ENCODE measurements around the gene PGAP6. TPM values are rescaled to one million over a fixed set of nuclear protein-coding genes. Genes with fewer than 3 reads are reported as not detected.
"Not testable (repeated sequence)": the region's sequence is repeated elsewhere in the genome, so short reads cannot be mapped to it uniquely, and the experiment has no call there.

Gene PGAP6
- total and polyA plus RNA-seq, 4 donors, result 38.0 to 100.0 (median 68.1) TPM

GRCh38 chr16:379961-380761, 1.6 kb downstream of the PGAP6 start:
- no peak for TF ChIP-seq CTCF (IDR thresholded peaks at IDR 0.05; ENCODE audit: control extremely low read depth, extremely low read depth)
- peaks cover 0 to 24% (median 3%) of the 10 kb centered on the region in 4 donors for H3K36me3 ChIP-seq (ENCODE audit: control insufficient read depth in 4 of 4, insufficient read depth in 4 of 4, low read length in 4 of 4)
- ATAC-seq (ENCODE audit: insufficient read depth, low FRiP score), result no peak
- no peak overlapping the region for H3K9ac ChIP-seq (ENCODE audit: insufficient read depth in 1 of 2, low read length in 2 of 2)
- peaks cover 0 to 23% (median 4%) of the 10 kb centered on the region in 5 donors for H3K4me1 ChIP-seq (ENCODE audit: control insufficient read depth in 5 of 5, insufficient read depth in 5 of 5, low read length in 5 of 5)
- no peaks in the 10 kb centered on the region for H3K9me3 ChIP-seq (ENCODE audit: control insufficient read depth in 4 of 4, insufficient read depth in 3 of 4, low read length in 3 of 4)
- peak overlapping the region in 1 of 2 donors; percentile 67 for H3K27ac ChIP-seq (ENCODE audit: low read depth in 1 of 2, low read length in 1 of 2)
- no peaks in the 10 kb centered on the region for H3K27me3 ChIP-seq (ENCODE audit: control insufficient read depth in 3 of 3, insufficient read depth in 3 of 3, low read length in 2 of 3)
- DNase-seq, result no peak
- no peak overlapping the region for H3K4me3 ChIP-seq
- WGBS, 2 donors, result 78 to 80% methylated on average over 27 of the region's 27 CpGs

GRCh38 chr16:379183-379960, 2.4 kb downstream of the PGAP6 start:
- no peaks in the 10 kb centered on the region for H3K27me3 ChIP-seq (ENCODE audit: control insufficient read depth in 3 of 3, insufficient read depth in 3 of 3, low read length in 2 of 3)
- H3K36me3 ChIP-seq (ENCODE audit: control insufficient read depth in 4 of 4, insufficient read depth in 4 of 4, low read length in 4 of 4), result peaks cover 0 to 32% (median 3%) of the 10 kb centered on the region in 4 donors
- peaks cover 0 to 23% (median 4%) of the 10 kb centered on the region in 5 donors for H3K4me1 ChIP-seq (ENCODE audit: control insufficient read depth in 5 of 5, insufficient read depth in 5 of 5, low read length in 5 of 5)
- 68 to 88% methylated on average over 14 to 16 of the region's 16 CpGs for WGBS, 2 donors
- no peaks in the 10 kb centered on the region for H3K9me3 ChIP-seq (ENCODE audit: control insufficient read depth in 4 of 4, insufficient read depth in 3 of 4, low read length in 3 of 4)
- peak; percentile 60 to 85 (median 82) for DNase-seq
- no peak overlapping the region for H3K4me3 ChIP-seq
- H3K27ac ChIP-seq (ENCODE audit: low read depth in 1 of 2, low read length in 1 of 2), result peak overlapping the region in 1 of 2 donors; percentile 67
- peak; percentile 51 for ATAC-seq (ENCODE audit: insufficient read depth, low FRiP score)
- no peak overlapping the region for H3K9ac ChIP-seq (ENCODE audit: insufficient read depth in 1 of 2, low read length in 2 of 2)
- no peak for TF ChIP-seq CTCF (IDR thresholded peaks at IDR 0.05; ENCODE audit: control extremely low read depth, extremely low read depth)

- TF ChIP-seq CTCF (IDR thresholded peaks at IDR 0.05; ENCODE audit: control extremely low read depth, extremely low read depth), result no peak
- peaks cover 0 to 23% (median 4%) of the 10 kb centered on the region in 5 donors for H3K4me1 ChIP-seq (ENCODE audit: control insufficient read depth in 5 of 5, insufficient read depth in 5 of 5, low read length in 5 of 5)
- H3K4me3 ChIP-seq, result no peak overlapping the region
- ATAC-seq (ENCODE audit: insufficient read depth, low FRiP score), result no peak
- H3K27ac ChIP-seq (ENCODE audit: low read depth in 1 of 2, low read length in 1 of 2), result no peak overlapping the region
- DNase-seq, result no peak
- no peaks in the 10 kb centered on the region for H3K27me3 ChIP-seq (ENCODE audit: control insufficient read depth in 3 of 3, insufficient read depth in 3 of 3, low read length in 2 of 3)
- WGBS, 2 donors, result 68 to 84% methylated on average over 14 of the region's 14 CpGs
- no peaks in the 10 kb centered on the region for H3K9me3 ChIP-seq (ENCODE audit: control insufficient read depth in 4 of 4, insufficient read depth in 3 of 4, low read length in 3 of 4)
- H3K36me3 ChIP-seq (ENCODE audit: control insufficient read depth in 4 of 4, insufficient read depth in 4 of 4, low read length in 4 of 4), result peaks cover 0 to 37% (median 3%) of the 10 kb centered on the region in 4 donors
- H3K9ac ChIP-seq (ENCODE audit: insufficient read depth in 1 of 2, low read length in 2 of 2), result no peak overlapping the region
Observed at GRCh38 chr16:378821-379182, 3.0 kb downstream of the PGAP6 start.

- H3K4me3 ChIP-seq; H3K27ac ChIP-seq (ENCODE audit: low read depth in 1 of 2, low read length in 1 of 2); H3K9ac ChIP-seq (ENCODE audit: insufficient read depth in 1 of 2, low read length in 2 of 2); ATAC-seq (ENCODE audit: insufficient read depth, low FRiP score); H3K27me3 ChIP-seq (ENCODE audit: control insufficient read depth in 3 of 3, insufficient read depth in 3 of 3, low read length in 2 of 3); DNase-seq; H3K9me3 ChIP-seq (ENCODE audit: control insufficient read depth in 4 of 4, insufficient read depth in 3 of 4, low read length in 3 of 4): not testable (repeated sequence)
- H3K4me1 ChIP-seq (ENCODE audit: control insufficient read depth in 5 of 5, insufficient read depth in 5 of 5, low read length in 5 of 5), result peaks cover 0 to 19% (median 4%) of the 10 kb centered on the region in 5 donors
- WGBS, 2 donors, result 91 to 92% methylated on average over 34 to 36 of the region's 36 CpGs
- H3K36me3 ChIP-seq (ENCODE audit: control insufficient read depth in 4 of 4, insufficient read depth in 4 of 4, low read length in 4 of 4), result peaks cover 0 to 43% (median 3%) of the 10 kb centered on the region in 4 donors
Observed at GRCh38 chr16:378113-378820, 3.5 kb downstream of the PGAP6 start.

All from lung (tissue), 12 donors.